H9 (cell line): ENCODE measurements around the gene ATG7. TPM values are rescaled to one million over a fixed set of nuclear protein-coding genes. Genes with fewer than 3 reads are reported as not detected.

Experiments used
- DNase-seq: peaks from one replicate; pipeline ENCODE4 v3.0.0-alpha.2; 2017
- H2AFZ ChIP-seq: one replicate; pipeline ENCODE4 v1.6.1; 2013; ENCODE audit warnings: mild to moderate bottlenecking, low read length, control low read depth, moderate library complexity
- H2AK5ac ChIP-seq: 2 replicates; pipeline ENCODE4 v1.6.1; 2013; ENCODE audit warnings: low read length, control low read depth, mixed read lengths; ENCODE audit not compliant: insufficient read length
- H2BK120ac ChIP-seq: one replicate; pipeline ENCODE4 v1.6.1; 2013; ENCODE audit warnings: low read depth, mild to moderate bottlenecking, low read length, control low read depth, inconsistent platforms; ENCODE audit not compliant: poor library complexity, severe bottlenecking
- H2BK12ac ChIP-seq: 2 replicates; pipeline ENCODE4 v1.6.1; 2013; ENCODE audit warnings: low read length, control low read depth, mixed read lengths, low read depth; ENCODE audit not compliant: insufficient read length
- H2BK15ac ChIP-seq: 2 replicates; pipeline ENCODE4 v1.6.1; 2013; ENCODE audit warnings: low read depth, low read length, control low read depth
- H2BK20ac ChIP-seq: one replicate; pipeline ENCODE4 v1.6.1; 2013; ENCODE audit warnings: low read depth, mild to moderate bottlenecking, low read length, control low read depth, inconsistent platforms; ENCODE audit not compliant: poor library complexity, severe bottlenecking
- H2BK5ac ChIP-seq: 2 replicates; pipeline ENCODE4 v1.6.1; 2013; ENCODE audit warnings: low read length, control low read depth, mixed read lengths; ENCODE audit not compliant: insufficient read length
- H3K14ac ChIP-seq: 2 replicates; pipeline ENCODE4 v1.6.1; 2013; ENCODE audit warnings: low read length, control low read depth; ENCODE audit not compliant: insufficient read depth
- H3K18ac ChIP-seq: 2 replicates; pipeline ENCODE4 v1.6.1; 2013; ENCODE audit warnings: low read depth, mild to moderate bottlenecking, mixed read lengths, low read length, control low read depth; ENCODE audit not compliant: insufficient read length
- H3K23ac ChIP-seq: 2 replicates; pipeline ENCODE4 v1.6.1; 2013; ENCODE audit warnings: low read length, control low read depth, mixed read lengths, low read depth; ENCODE audit not compliant: insufficient read length
- H3K23me2 ChIP-seq: 2 replicates; pipeline ENCODE4 v1.6.1; 2013; ENCODE audit warnings: low read depth, mild to moderate bottlenecking, mixed read lengths, low read length, control low read depth; ENCODE audit not compliant: insufficient read length, poor library complexity, severe bottlenecking
- H3K27ac ChIP-seq: 2 replicates; pipeline ENCODE4 v1.5.1; 2013; ENCODE audit warnings: low read length, control low read depth, mixed read lengths, low read depth; ENCODE audit not compliant: insufficient read length
- H3K27me3 ChIP-seq: 2 replicates; pipeline ENCODE4 v1.6.1; 2013; ENCODE audit warnings: low read length, control low read depth, inconsistent platforms; ENCODE audit not compliant: insufficient read depth
- H3K4ac ChIP-seq: 2 replicates; pipeline ENCODE4 v1.6.1; 2013; ENCODE audit warnings: low read depth, mild to moderate bottlenecking, control low read depth, inconsistent platforms, low read length, moderate library complexity
- H3K4me1 ChIP-seq: 2 replicates; pipeline ENCODE4 v1.6.1; 2013; ENCODE audit warnings: low read length, control low read depth, inconsistent platforms; ENCODE audit not compliant: insufficient read depth
- H3K4me2 ChIP-seq: 2 replicates; pipeline ENCODE4 v1.6.1; 2013; ENCODE audit warnings: low read length, control low read depth, mixed read lengths; ENCODE audit not compliant: insufficient read length, insufficient read depth
- H3K56ac ChIP-seq: 2 replicates; pipeline ENCODE4 v1.6.1; 2013; ENCODE audit warnings: low read depth, mild to moderate bottlenecking, mixed read lengths, low read length, control low read depth; ENCODE audit not compliant: insufficient read length
- H3K79me1 ChIP-seq: 2 replicates; pipeline ENCODE4 v1.6.1; 2013; ENCODE audit warnings: low read depth, mild to moderate bottlenecking, moderate library complexity, low read length, control low read depth, inconsistent platforms; ENCODE audit not compliant: insufficient read depth, poor library complexity, severe bottlenecking
- H3K79me2 ChIP-seq: 2 replicates; pipeline ENCODE4 v1.6.1; 2013; ENCODE audit warnings: low read length, control low read depth, inconsistent platforms; ENCODE audit not compliant: insufficient read depth
- H3K9ac ChIP-seq: 2 replicates; pipeline ENCODE4 v1.6.1; 2013; ENCODE audit warnings: low read length, control low read depth, mixed read lengths; ENCODE audit not compliant: insufficient read length; ENCODE audit errors: extremely low read depth
- H3K9me3 ChIP-seq: one replicate; pipeline ENCODE4 v1.6.1; 2013; ENCODE audit warnings: low read depth, low read length, inconsistent platforms; ENCODE audit not compliant: control insufficient read depth
- H3T11ph ChIP-seq: one replicate; pipeline ENCODE4 v1.6.1; 2013; ENCODE audit warnings: mild to moderate bottlenecking, low read length, control low read depth, inconsistent platforms
- H4K20me1 ChIP-seq: one replicate; pipeline ENCODE4 v1.6.1; 2013; ENCODE audit not compliant: control insufficient read depth, insufficient read length, insufficient read depth
- H4K5ac ChIP-seq: 2 replicates; pipeline ENCODE4 v1.6.1; 2013; ENCODE audit warnings: low read depth, mild to moderate bottlenecking, mixed read lengths, low read length, control low read depth; ENCODE audit not compliant: insufficient read length
- H4K8ac ChIP-seq: replicated peaks from 2 replicates; pipeline ENCODE4 v1.6.1; 2013; ENCODE audit warnings: low read length, control low read depth, mixed read lengths, low read depth; ENCODE audit not compliant: insufficient read length
- H4K91ac ChIP-seq: 2 replicates; pipeline ENCODE4 v1.6.1; 2013; ENCODE audit warnings: low read depth, mild to moderate bottlenecking, moderate library complexity, mixed read lengths, low read length, control low read depth; ENCODE audit not compliant: insufficient read length
- H3K27ac Mint-ChIP-seq, 3 experiments: 2 replicates in 2 of 3; 3 replicates in 1 of 3; pipeline ENCODE4 v1.8.0; 2020 to 2021; ENCODE audit warnings: mixed read lengths in 3 of 3, mild to moderate bottlenecking in 1 of 3, moderate library complexity in 1 of 3
- H3K27me3 Mint-ChIP-seq: 2 replicates; pipeline ENCODE4 v1.8.0; 2021; ENCODE audit warnings: low read depth, mild to moderate bottlenecking, moderate library complexity, mixed read lengths
- H3K36me3 Mint-ChIP-seq, 3 experiments: 2 replicates in 2 of 3; 3 replicates in 1 of 3; pipeline ENCODE4 v1.8.0; 2020 to 2021; ENCODE audit warnings: low read depth in 3 of 3, mixed read lengths in 3 of 3; ENCODE audit not compliant: insufficient read depth in 1 of 3
- H3K4me1 Mint-ChIP-seq, 2 experiments: 2 replicates each; pipeline ENCODE4 v1.8.0; 2020; ENCODE audit warnings: mixed read lengths in 2 of 2
- H3K4me3 Mint-ChIP-seq, 2 experiments: 2 replicates in 1 of 2; 3 replicates in 1 of 2; pipeline ENCODE4 v1.8.0; 2020 to 2021; ENCODE audit warnings: mild to moderate bottlenecking in 2 of 2, mixed read lengths in 2 of 2, moderate library complexity in 1 of 2
- H3K9me3 Mint-ChIP-seq, 2 experiments: 2 replicates in 1 of 2; 3 replicates in 1 of 2; pipeline ENCODE4 v1.8.0; 2020; ENCODE audit warnings: mild to moderate bottlenecking in 2 of 2, mixed read lengths in 2 of 2, moderate library complexity in 1 of 2
- CTCF ChIP-seq: fragments of 200-600 bp; sonication (generic); conservative IDR thresholded peaks from 3 replicates; pipeline ENCODE4 v1.8.0; 2021; ENCODE audit warnings: antibody characterized with exemption, mild to moderate bottlenecking
- WGBS: extraction: QIAGEN DNeasy Blood & Tissue Kit; methylation state at CpG from one replicate; pipeline ENCODE4 v1.1.7; 2013; ENCODE audit warnings: missing lambda C conversion rate, low lambda C conversion rate, mixed read lengths; ENCODE audit not compliant: insufficient read length; ENCODE audit errors: extremely low coverage; 5-methylcytosine and 5-hydroxymethylcytosine counted together
- total RNA-seq: library from RNA; stranded (reverse); gene quantifications from 2 replicates; pipeline ENCODE4 v1.2.1, GENCODE V29; 2021

Gene ATG7
- total RNA-seq, 1 experiment from 2014 or later: 17.9 TPM

- Histone ChIP-seq H2BK12ac (no peak overlapping the region), H2BK15ac (no peak overlapping the region), H4K20me1 (no peaks in the 10 kb centered on the region), H3K4me1 (no peaks in the 10 kb centered on the region), H3K27ac (no peak overlapping the region), H2AK5ac (no peak overlapping the region), H3K4me2 (no peak overlapping the region), H3K79me2 (no peaks in the 10 kb centered on the region), H3K79me1 (peaks cover 3% of the 10 kb centered on the region), H3K9ac (no peak overlapping the region), H4K8ac (no peak overlapping the region), H2AFZ (no peak overlapping the region), H3K18ac (no peak overlapping the region), H3K23ac (peak overlapping the region; percentile 74), H3K56ac (no peak overlapping the region), H3K9me3 (no peaks in the 10 kb centered on the region), H4K5ac (no peak overlapping the region), H3K23me2 (no peaks in the 10 kb centered on the region), H3K4ac (no peak overlapping the region), H2BK5ac (no peak overlapping the region), H2BK20ac (no peak overlapping the region), H3K14ac (no peak overlapping the region), H3T11ph (no peak overlapping the region), H2BK120ac (no peak overlapping the region), H4K91ac (no peak overlapping the region), H3K27me3 (no peaks in the 10 kb centered on the region)
- peaks cover 2 to 5% of the 10 kb centered on the region in 2 experiments; a peak in 3 of 4 replicates for H3K4me1 Mint-ChIP-seq
- H3K36me3 Mint-ChIP-seq: peaks cover 2 to 24% (median 15%) of the 10 kb centered on the region in 3 experiments; a peak in 5 of 7 replicates
- DNase-seq: no peak
- no peak overlapping the region for H3K27ac Mint-ChIP-seq
- no peak overlapping the region for H3K4me3 Mint-ChIP-seq
- peaks cover 0 to 2% of the 10 kb centered on the region in 2 experiments; a peak in 3 of 5 replicates for H3K9me3 Mint-ChIP-seq
- no peaks in the 10 kb centered on the region for H3K27me3 Mint-ChIP-seq
- no peak for TF ChIP-seq CTCF
- WGBS: no CpG with 5 or more reads among the region's 9 CpGs
Measured at GRCh38 chr3:11549580-11550140, 277.5 kb downstream of the ATG7 start.
